ENCODE results near the gene TSC1.
"Not testable (repeated sequence)": the region's sequence is repeated elsewhere in the genome, so short reads cannot be mapped to it uniquely, and the experiment has no call there.

TSC1 gene

GRCh38 chr9:132970324-132971062, 26.1 kb upstream of the TSC1 start:
- H3K9ac ChIP-seq (ENCODE audit: low read depth, low read length, poor library complexity, severe bottlenecking), result no peak overlapping the region
- no peak overlapping the region for H3K4me3 ChIP-seq (ENCODE audit: low read length, poor library complexity, severe bottlenecking)
- no peaks in the 10 kb centered on the region for H4K20me1 ChIP-seq (ENCODE audit: insufficient read depth, low read length, poor library complexity, severe bottlenecking)
- H3K79me2 ChIP-seq (ENCODE audit: insufficient read depth, low read length), result no peaks in the 10 kb centered on the region
- H3K9me2 ChIP-seq (replicated peaks; ENCODE audit: low read depth, low read length), result no peaks in the 10 kb centered on the region
- no peaks in the 10 kb centered on the region for H3K27me3 ChIP-seq (ENCODE audit: insufficient read depth, low read length, poor library complexity, severe bottlenecking)
- no peaks in the 10 kb centered on the region for H3K36me3 ChIP-seq (ENCODE audit: insufficient read depth, low read length)
- H3K4me1 ChIP-seq (ENCODE audit: insufficient read depth, low read length, poor library complexity, severe bottlenecking), result peaks cover 11% of the 10 kb centered on the region
- H3F3A ChIP-seq (ENCODE audit: low read depth), result no peaks in the 10 kb centered on the region
- H3K4me2 ChIP-seq (ENCODE audit: low read depth, low read length, poor library complexity, severe bottlenecking), result no peak overlapping the region
- no peaks in the 10 kb centered on the region for H3K9me3 ChIP-seq (ENCODE audit: insufficient read depth, low read depth, low read length)
- no peak for TF ChIP-seq CTCF (conservative IDR thresholded peaks at IDR 0.05; ENCODE audit: low read length)
- TF ChIP-seq EZH2phosphoT487 (IDR thresholded peaks at IDR 0.05; ENCODE audit: borderline replicate concordance), result no peak
- H2AFZ ChIP-seq (ENCODE audit: low read length), result no peak overlapping the region

- Histone ChIP-seq H3K9me3 (ENCODE audit: insufficient read depth, low read depth, low read length) (no peaks in the 10 kb centered on the region), H3K9ac (ENCODE audit: low read depth, low read length, poor library complexity, severe bottlenecking) (no peak overlapping the region), H3K27me3 (ENCODE audit: insufficient read depth, low read length, poor library complexity, severe bottlenecking) (no peaks in the 10 kb centered on the region), H3K9me2 (replicated peaks; ENCODE audit: low read depth, low read length) (no peaks in the 10 kb centered on the region), H3F3A (ENCODE audit: low read depth) (no peaks in the 10 kb centered on the region), H3K79me2 (ENCODE audit: insufficient read depth, low read length) (no peaks in the 10 kb centered on the region), H3K4me2 (ENCODE audit: low read depth, low read length, poor library complexity, severe bottlenecking) (no peak overlapping the region), H3K4me3 (ENCODE audit: low read length, poor library complexity, severe bottlenecking) (no peak overlapping the region), H3K36me3 (ENCODE audit: insufficient read depth, low read length) (no peaks in the 10 kb centered on the region), H4K20me1 (ENCODE audit: insufficient read depth, low read length, poor library complexity, severe bottlenecking) (no peaks in the 10 kb centered on the region), H3K4me1 (ENCODE audit: insufficient read depth, low read length, poor library complexity, severe bottlenecking) (peaks cover 10% of the 10 kb centered on the region), H2AFZ (ENCODE audit: low read length) (no peak overlapping the region)
- no peak for TF ChIP-seq EZH2phosphoT487 (IDR thresholded peaks at IDR 0.05; ENCODE audit: borderline replicate concordance)
- TF ChIP-seq CTCF (conservative IDR thresholded peaks at IDR 0.05; ENCODE audit: low read length), result no peak
These were observed 25.4 kb upstream of the TSC1 start for GRCh38 chr9:132969783-132970182.

- H3K27me3 ChIP-seq (ENCODE audit: insufficient read depth, low read length, poor library complexity, severe bottlenecking); H2AFZ ChIP-seq (ENCODE audit: low read length); H3K4me2 ChIP-seq (ENCODE audit: low read depth, low read length, poor library complexity, severe bottlenecking): not testable (repeated sequence)
These were observed 23.5 kb upstream of the TSC1 start for GRCh38 chr9:132967908-132968307.

GRCh38 chr9:132965478-132965877, 21.1 kb upstream of the TSC1 start:
- no peak for TF ChIP-seq CTCF (conservative IDR thresholded peaks at IDR 0.05; ENCODE audit: low read length)
- TF ChIP-seq EZH2phosphoT487 (IDR thresholded peaks at IDR 0.05; ENCODE audit: borderline replicate concordance), result no peak
- Histone ChIP-seq H3K4me1 (ENCODE audit: insufficient read depth, low read length, poor library complexity, severe bottlenecking) (peaks cover 9% of the 10 kb centered on the region), H3K79me2 (ENCODE audit: insufficient read depth, low read length) (no peaks in the 10 kb centered on the region), H3K36me3 (ENCODE audit: insufficient read depth, low read length) (no peaks in the 10 kb centered on the region), H3K9me3 (ENCODE audit: insufficient read depth, low read depth, low read length) (no peaks in the 10 kb centered on the region), H3K27me3 (ENCODE audit: insufficient read depth, low read length, poor library complexity, severe bottlenecking) (no peaks in the 10 kb centered on the region), H3K9ac (ENCODE audit: low read depth, low read length, poor library complexity, severe bottlenecking) (no peak overlapping the region), H4K20me1 (ENCODE audit: insufficient read depth, low read length, poor library complexity, severe bottlenecking) (no peaks in the 10 kb centered on the region), H2AFZ (ENCODE audit: low read length) (no peak overlapping the region), H3K4me3 (ENCODE audit: low read length, poor library complexity, severe bottlenecking) (no peak overlapping the region), H3F3A (ENCODE audit: low read depth) (no peaks in the 10 kb centered on the region), H3K9me2 (replicated peaks; ENCODE audit: low read depth, low read length) (no peaks in the 10 kb centered on the region), H3K4me2 (ENCODE audit: low read depth, low read length, poor library complexity, severe bottlenecking) (no peak overlapping the region)

More at GRCh38 chr9:132967908-132968307, 23.5 kb upstream of the TSC1 start:
- H3K79me2 ChIP-seq (ENCODE audit: insufficient read depth, low read length); H3K9ac ChIP-seq (ENCODE audit: low read depth, low read length, poor library complexity, severe bottlenecking); H3K4me1 ChIP-seq (ENCODE audit: insufficient read depth, low read length, poor library complexity, severe bottlenecking); H3K9me3 ChIP-seq (ENCODE audit: insufficient read depth, low read depth, low read length); H4K20me1 ChIP-seq (ENCODE audit: insufficient read depth, low read length, poor library complexity, severe bottlenecking); H3K4me3 ChIP-seq (ENCODE audit: low read length, poor library complexity, severe bottlenecking); H3F3A ChIP-seq (ENCODE audit: low read depth); H3K9me2 ChIP-seq (replicated peaks; ENCODE audit: low read depth, low read length); H3K36me3 ChIP-seq (ENCODE audit: insufficient read depth, low read length): not testable (repeated sequence)
